ENCODE data around the gene UST. TPM values are rescaled to one million over a fixed set of nuclear protein-coding genes. Genes with fewer than 3 reads are reported as not detected.
"Not testable (repeated sequence)": the region's sequence is repeated elsewhere in the genome, so short reads cannot be mapped to it uniquely, and the experiment has no call there.

Gene UST
- polyA plus RNA-seq, 3 donors = 9.9 to 12.9 (median 10.8) TPM

DNA sequence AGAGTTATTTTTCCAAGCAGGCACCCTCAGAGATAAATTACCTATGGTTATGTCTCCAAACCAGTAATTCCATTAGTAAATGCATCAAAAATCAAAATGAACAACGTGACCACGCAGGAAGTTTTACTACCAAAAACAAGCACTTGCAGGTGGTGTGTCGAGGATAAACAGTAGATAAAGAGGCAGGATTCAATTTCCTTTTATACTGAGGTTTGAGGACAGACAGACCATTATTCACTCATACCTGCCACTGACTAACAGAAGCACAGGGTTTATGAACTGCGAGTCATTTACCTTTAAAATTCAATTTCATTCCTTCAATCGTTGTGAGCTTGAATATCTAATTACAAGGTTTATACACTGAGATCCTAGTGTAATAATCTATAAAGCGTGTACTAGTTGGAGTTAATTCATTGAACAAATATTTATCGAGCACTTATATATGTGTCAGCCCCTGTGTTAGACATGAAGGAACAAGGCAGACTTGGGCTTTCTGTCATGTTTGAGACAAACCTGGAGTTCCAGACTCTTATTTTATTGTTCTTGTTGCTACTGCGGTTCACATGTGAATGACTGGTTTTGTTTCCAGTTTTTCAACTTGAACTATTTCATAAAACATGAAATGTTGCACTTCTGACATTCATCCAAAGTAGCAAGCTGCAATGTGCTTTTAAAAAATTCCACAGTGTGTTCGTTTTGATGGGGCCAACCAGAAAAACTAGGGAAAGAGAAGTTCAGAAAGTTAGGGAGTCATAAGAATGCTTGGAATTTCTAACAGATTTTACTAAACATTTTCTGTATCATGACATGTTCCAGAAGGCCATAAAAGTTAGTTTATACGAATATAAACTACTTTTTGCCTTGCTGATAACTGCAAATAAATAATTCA lies 205.6 kb downstream of the UST start:
- peak in 5 of 11 donors; percentile 46 to 78 (median 70) for DNase-seq (ENCODE audit: extremely low read depth in 1 of 11, low read depth in 9 of 11, low spot score in 4 of 11)

DNA sequence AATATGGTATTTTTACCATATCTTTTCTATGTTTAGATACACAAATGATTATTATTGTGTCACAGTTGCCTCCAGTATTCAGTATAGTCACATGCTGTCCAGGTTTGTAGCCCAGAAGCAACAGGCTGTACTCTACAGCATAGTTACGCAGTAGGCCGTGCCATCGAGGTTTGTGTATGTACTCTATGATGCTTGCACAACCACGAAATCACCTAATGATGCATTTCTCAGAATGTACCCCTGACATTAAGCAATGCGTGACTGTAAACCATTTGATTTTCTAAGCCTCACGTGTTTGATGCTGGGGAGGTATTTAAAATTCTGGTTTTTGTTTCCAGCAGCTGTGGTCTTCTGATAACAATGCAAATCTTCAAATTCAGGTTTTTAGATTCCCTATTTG lies 207.6 kb downstream of the UST start:
- DNase-seq (ENCODE audit: extremely low read depth in 1 of 11, low read depth in 9 of 11, low spot score in 4 of 11) = no peak

DNA sequence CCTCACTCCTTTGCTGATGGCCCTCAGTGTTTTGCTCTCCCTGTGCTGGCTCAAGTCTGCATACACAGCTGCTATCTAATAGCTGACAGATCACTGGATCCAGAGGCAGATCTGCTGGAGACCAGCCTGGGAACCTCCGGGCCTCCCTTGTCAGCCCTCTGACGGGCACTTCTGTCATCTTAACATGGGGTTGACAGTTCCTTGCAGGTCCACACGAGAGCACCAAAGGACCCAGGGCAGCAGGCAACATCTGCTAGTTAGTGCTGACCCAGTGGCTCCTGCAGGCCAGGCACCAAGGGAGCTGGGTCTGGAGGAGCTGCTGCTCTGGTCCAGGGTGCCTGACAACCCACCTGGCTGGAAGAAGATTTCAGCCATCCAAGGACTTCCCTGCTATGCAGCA lies 208.1 kb downstream of the UST start:
- no peak for DNase-seq (ENCODE audit: extremely low read depth in 1 of 11, low read depth in 9 of 11, low spot score in 4 of 11)

DNA sequence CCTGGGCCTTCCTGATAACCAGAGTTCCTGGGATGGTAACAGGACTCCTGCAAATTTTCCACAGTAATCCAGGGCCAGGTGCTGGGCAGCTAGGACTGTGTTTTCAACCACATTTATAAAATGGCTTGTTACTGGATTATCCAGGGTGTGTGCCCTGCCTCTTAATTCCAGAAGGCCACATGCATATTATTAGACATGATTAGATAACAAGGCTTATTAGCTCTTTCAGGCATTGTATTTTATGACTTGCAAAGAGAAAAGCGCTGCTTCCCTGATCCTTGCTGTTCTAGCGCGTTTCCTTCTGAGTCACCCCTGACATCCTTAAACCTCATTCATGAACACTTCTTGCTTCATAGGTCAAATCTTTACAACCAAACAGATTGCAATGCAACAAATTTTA lies 208.6 kb downstream of the UST start:
- DNase-seq (ENCODE audit: extremely low read depth in 1 of 11, low read depth in 9 of 11, low spot score in 4 of 11) = no peak

DNA sequence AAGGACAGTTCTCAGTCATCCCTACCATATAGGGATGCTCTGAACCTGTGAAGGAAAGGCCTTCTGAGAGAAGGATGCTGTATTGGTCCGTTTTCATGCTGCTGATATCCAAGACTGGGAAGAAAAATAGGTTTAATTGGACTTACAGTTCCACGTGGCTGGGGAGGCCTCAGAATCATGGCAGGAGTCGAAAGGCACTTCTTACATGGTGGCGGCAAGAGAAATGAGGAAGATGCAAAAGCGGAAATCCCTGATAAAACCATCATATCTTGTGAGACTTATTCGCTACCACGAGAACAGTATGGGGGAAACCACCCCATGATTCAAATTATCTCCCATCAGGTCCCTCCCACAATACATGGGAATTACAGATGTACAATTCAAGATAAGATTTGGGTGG lies 209.3 kb downstream of the UST start:
- not testable (repeated sequence) for DNase-seq (ENCODE audit: extremely low read depth in 1 of 11, low read depth in 9 of 11, low spot score in 4 of 11)

DNA sequence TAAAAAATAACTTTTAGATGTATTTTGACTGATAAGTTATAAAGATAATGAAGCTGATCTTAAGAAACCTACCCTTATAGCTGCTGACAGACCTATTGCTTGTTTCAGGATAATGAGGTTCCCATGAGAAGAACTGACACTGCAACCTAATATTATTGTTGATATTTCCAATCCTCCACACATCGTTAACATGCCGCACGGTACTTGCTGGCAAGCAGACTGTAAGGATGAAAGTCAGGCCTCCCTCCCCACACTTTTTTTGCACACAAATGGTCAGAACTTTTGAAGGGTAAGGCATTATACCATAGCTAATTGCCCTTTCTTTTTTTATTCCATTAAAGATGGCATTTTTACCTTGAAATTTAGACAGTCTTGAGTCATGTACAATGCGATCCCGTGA lies 210.9 kb downstream of the UST start:
- DNase-seq (ENCODE audit: extremely low read depth in 1 of 11, low read depth in 9 of 11, low spot score in 4 of 11) = no peak

DNA sequence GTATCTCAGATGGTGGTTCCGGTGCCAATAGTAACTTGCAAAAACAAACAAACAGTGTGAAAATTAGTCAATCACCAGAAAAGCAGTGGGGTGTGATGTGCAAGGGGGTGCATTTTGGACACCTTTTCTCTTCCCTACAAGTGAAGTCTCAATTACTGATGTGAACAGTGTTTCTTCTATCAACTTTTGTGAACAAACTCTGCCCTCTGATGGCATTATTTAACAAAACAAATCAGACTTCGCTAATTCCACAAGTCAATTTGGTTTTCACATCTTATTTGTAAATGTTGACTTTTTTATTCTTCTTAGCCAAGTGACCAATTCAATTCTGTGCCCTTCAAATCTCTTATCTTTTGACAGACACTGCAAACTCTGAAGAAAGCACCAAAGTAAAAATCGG lies 212.2 kb downstream of the UST start:
- no peak for DNase-seq (ENCODE audit: extremely low read depth in 1 of 11, low read depth in 9 of 11, low spot score in 4 of 11)

DNA sequence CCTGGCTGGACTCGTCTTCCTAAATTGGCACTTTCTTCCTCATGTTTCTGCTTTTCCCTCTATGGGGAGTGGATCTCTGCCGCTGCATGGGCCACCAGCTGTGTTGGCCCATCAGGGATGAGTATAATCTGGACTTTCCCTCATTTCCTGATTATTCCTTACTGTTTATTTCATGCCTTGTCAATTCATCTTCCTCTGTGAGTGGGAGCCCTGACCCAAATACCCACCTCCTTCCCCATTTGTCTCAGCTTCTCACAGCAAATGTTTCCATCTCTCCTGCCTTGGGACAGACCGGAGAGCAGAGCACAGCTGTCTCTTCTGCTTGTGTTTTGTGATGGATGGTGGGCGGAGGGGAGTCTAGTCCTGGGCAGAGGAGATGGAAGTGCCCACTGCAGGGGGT lies 212.7 kb downstream of the UST start:
- no peak for DNase-seq (ENCODE audit: extremely low read depth in 1 of 11, low read depth in 9 of 11, low spot score in 4 of 11)

DNA sequence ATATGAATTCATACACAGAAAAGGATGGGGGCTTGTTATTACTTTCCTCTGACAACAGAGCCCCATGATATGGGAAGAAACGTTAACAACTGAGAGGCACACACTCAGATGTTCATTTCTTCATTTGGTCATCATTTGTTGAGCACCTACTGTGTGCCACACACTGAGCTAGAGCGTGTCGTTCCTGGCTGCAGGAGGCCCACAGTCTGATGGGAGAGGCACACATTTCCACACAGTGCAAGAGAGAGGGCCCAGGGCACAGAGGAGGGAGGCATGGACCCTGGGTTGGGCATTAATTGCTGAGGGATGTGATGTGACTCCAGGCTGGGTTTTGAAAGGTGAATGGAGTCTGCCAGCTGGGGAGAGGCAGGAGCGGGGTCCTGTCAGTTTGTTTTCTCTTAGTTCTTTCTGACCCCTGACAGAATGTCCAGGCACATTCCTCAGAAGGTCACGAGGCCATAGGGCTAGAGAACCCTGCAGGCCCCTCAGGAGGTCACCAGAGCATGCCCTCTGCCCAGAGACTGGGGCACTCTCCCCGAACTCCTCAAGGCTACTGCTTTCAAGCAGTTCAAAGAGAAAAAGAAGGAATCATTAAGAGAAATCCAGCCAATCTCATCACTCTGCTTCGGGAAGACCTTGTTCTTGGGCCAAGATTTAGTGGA lies 216.2 kb downstream of the UST start:
- DNase-seq (ENCODE audit: extremely low read depth in 1 of 11, low read depth in 9 of 11, low spot score in 4 of 11) = no peak

DNA sequence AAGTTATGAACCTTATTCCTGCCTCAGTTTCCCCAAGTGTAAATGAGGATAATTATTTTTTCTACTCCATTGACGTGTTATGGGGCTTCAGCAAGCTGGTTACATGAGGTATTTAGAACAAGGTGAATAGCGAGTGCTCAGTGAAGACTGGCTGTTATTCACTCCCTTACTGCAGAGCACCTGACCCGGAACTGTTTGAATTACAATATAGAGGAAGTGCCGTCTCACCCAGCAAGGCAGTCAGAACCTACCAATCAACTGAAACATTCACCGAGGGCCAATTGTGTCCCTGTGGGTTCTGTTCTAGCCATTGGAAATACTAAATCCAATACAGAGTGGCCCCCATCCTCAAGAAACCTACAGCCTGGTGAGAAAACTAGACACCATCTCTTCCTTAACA lies 216.9 kb downstream of the UST start:
- DNase-seq (ENCODE audit: extremely low read depth in 1 of 11, low read depth in 9 of 11, low spot score in 4 of 11) = no peak

DNA sequence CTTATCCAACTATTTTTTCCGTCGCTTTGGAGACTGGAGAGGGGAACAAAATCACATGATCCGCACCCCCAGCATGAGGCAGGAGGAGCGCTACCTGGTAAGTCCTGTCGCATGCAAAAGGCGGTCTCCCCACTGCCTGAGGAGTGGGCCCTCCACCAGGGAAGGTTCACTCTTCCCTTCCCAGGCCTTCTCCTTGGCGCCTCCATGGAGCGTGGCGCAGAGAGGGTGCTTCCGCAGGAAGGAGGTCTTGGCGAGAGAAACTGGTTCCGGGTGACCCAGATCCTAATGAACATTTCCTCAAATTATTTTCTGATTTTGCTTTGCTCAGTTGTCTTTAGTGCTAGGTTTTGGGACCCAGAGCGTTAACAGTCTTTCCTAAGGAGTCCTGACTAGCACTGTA lies 217.6 kb downstream of the UST start:
- no peak for DNase-seq (ENCODE audit: extremely low read depth in 1 of 11, low read depth in 9 of 11, low spot score in 4 of 11)

DNA sequence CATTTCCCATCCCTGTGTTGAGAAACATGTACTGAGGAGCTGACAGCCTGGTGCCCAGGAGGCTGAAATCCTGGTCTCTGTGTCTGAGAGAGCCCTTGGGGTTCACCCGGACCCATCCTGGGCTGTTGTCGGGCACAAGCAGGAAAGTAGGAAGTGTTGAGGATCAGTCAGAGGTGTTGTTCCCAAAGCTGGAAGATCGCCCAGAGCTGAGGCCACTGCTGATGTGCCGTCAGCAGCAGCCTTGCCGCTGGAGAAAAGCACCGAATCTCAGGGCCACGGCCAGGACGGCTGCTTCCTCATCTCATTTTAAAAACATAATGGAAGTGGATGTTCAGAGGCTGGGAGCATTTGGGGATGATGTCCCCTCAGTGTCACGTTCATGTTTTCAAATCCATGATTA lies 218.5 kb downstream of the UST start:
- no peak for DNase-seq (ENCODE audit: extremely low read depth in 1 of 11, low read depth in 9 of 11, low spot score in 4 of 11)

DNA sequence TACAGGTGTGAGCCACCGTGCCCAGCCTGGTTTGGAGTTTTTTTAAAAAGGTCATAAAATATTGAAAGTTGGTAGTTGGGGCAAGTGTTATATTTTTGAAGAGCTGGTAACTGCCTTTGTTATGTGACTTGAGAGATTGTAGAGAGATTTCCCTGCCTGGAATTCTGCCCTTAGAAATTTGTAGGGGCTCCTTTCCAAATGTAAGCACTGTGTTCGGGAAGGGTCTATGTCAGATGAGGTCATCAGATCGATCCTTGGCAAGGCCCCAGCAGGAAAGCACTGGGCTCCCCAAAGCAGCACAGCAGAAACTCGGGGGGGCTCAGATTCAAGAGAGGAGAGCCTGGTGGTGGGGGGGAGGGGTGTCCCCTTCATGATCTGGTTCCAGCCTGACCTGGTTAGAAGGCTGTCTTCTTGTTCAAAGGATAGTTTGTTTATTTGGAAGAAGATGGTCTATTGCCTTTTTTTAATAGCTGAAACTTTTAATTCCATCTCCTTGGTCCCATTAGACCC lies 220.2 kb downstream of the UST start:
- DNase-seq (ENCODE audit: extremely low read depth in 1 of 11, low read depth in 9 of 11, low spot score in 4 of 11) = no peak

DNA sequence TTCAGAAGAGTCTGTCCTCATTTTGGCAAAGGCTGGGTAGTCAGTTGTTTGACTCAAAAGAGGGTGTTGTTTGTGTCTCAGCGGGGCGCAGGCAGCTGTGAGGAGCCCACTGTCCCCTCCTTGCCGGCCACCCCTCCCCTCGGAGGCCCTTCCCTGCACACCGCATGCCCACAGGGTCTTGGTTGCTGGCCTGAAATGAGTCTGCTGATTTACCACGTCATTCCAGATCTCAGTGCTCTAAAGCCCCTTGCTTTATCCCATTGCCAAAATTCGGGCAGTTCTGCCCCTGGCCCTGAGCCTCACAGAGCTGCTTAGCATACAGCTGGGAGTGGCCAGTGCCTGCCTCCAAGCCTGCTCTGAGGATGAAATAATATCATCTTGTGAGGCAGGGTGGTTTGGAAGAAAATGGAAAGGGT lies 220.7 kb downstream of the UST start:
- DNase-seq (ENCODE audit: extremely low read depth in 1 of 11, low read depth in 9 of 11, low spot score in 4 of 11) = no peak

DNA sequence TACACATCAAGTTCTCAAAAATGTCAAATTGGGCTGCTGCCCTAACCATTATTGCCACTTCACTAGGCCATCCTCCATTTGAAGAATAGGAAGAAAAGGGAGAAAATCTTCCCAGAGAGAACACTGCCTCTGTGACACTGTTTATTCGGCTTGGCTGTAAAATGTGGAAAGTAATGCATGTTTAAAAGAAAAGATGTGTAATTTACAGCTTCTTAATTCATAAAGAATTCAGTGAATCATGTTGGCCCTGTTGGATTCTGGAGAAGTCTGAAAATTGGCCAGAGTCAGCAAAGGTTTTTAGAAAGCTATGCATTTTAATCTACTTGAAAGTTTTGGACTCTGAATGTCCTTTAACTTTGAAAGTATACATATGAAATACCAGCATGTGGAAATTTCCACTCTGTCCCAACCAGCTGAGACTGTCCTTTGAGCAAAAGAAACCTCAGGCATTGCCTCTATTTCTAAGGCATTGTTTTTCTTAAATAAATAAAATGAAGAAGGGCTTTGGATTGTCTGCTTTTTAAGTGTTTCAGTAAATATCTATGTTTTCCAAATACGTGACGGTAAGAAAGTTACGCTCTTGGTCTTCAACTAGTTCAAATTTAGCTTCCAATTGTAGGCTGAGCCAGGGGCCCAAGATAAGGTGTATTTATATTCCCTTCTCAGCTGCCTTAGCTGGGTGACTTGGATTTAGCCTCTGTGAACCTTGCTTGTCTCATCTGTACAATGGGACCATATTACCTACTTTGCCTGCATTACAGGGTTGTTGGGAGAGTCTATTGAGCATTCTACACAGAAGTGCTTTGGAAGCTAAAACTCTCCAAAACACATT lies 222.2 kb downstream of the UST start:
- DNase-seq (ENCODE audit: extremely low read depth in 1 of 11, low read depth in 9 of 11, low spot score in 4 of 11) = no peak

DNA sequence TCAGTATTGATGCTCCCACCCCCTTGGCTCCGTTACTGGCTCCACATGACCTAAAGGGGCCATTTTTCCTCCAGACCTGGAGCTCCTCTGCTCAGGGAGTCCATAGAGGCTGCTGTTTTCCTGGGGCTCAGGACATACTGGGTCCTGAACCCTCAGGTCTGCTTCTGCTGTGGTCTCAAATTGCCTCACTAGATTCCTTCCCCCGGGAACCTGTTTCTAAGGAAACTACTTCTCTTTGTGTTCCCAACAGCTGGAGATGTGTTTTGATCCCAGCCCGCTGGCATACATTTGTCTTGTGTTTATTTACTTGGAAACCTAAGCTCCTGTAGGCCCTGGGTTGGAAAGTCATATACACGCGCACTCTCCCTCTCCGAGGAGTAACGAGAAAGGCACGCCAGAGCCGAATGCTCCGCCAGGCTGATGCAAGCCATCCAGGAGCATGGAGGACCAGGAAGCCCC lies 222.8 kb downstream of the UST start:
- peak in 6 of 11 donors; percentile 31 to 64 (median 54) for DNase-seq (ENCODE audit: extremely low read depth in 1 of 11, low read depth in 9 of 11, low spot score in 4 of 11)

DNA sequence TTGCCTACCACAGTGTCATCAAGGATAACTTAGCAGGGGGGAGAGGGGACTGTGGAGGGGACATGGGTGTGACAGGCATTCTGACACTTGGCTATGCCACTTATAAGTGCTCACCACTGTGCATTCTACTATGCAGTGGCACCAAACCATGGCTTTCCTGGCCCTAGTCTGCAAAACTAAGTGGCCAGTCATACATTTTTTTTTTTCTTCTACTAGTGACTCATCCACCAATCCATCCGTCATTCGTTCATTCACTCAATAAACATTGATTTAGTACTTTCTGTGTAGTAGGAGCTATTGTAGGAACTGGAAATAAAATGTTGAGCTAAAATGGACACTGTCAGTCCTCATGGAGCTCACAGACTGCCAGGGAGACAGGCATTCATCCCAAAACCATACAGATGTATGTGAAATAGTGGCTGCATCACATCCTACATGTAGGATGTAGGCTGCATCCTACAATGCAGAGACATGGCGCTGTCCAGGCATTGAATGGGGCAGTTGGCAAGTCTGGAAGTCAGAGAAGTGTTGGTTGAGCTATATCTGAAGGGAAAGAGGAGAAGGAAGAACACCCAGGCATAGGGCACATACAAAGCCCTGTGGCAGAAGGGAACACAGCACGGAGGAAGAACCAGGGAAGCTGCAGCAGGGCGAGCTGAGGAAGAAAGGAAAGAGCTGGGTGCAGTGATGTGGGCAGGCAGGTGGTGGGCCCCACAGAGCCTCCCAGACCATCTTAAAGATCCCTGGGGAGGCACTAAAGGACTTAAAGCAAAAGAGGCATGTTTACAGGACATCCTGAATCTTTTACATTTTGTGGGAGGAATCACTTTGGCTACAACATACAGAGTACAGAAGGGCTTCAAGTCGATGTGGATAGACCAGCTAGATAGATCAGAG lies 224.4 kb downstream of the UST start:
- DNase-seq (ENCODE audit: extremely low read depth in 1 of 11, low read depth in 9 of 11, low spot score in 4 of 11) = no peak

DNA sequence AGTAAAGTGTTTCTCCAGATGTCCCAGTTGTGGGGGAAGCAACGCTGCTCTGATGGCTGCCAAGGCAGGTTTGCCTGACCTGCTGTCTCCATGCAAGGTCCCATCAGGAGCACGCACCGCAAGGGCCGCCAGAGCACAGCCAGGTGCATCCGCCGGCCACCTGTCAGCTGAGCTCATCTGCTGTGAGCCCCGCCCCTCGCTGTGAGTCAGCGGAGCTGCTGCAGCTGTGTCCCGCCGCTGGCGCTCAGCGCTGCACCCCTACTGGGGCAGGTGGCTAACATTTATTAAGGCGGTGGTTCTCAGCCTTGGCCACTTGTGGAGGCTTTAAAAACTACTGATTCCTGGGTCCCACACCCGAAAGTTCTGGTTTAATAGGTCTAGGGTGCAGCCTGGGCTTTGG lies 225.7 kb downstream of the UST start:
- DNase-seq (ENCODE audit: extremely low read depth in 1 of 11, low read depth in 9 of 11, low spot score in 4 of 11) = peak in 5 of 11 donors; percentile 33 to 52 (median 45)
